WERI-Rb-1 (cell line): ENCODE measurements around the gene COL9A2.

Experiments
- DNase-seq: peaks from one replicate; pipeline ENCODE4 v3.0.0-alpha.2; 2020
- H3K27ac ChIP-seq: fragments of 250-450 bp; sonication (Bioruptor Pico); 2 replicates; pipeline ENCODE4 v1.5.1; 2020; ENCODE audit warnings: mild to moderate bottlenecking, moderate library complexity
- H3K27me3 ChIP-seq: fragments of 250-450 bp; sonication (Bioruptor Pico); 2 replicates; pipeline ENCODE4 v1.5.1; 2021; ENCODE audit warnings: mild to moderate bottlenecking, low read depth, moderate library complexity; ENCODE audit not compliant: insufficient read depth, severe bottlenecking
- H3K36me3 ChIP-seq: fragments of 250-450 bp; sonication (Bioruptor Pico); 2 replicates; pipeline ENCODE4 v1.5.1; 2020; ENCODE audit warnings: mild to moderate bottlenecking, moderate library complexity
- H3K4me3 ChIP-seq: 2 replicates; pipeline ENCODE4 v1.5.1; 2011; ENCODE audit warnings: low read depth, mild to moderate bottlenecking, control low read depth, low read length
- H3K9me3 ChIP-seq: fragments of 250-450 bp; sonication (Bioruptor Pico); 2 replicates; pipeline ENCODE4 v1.5.1; 2021; ENCODE audit warnings: mild to moderate bottlenecking, moderate library complexity; ENCODE audit not compliant: severe bottlenecking
- TF ChIP-seq, protein P1 (sequence below): IDR thresholded peaks from 2 replicates; pipeline ENCODE4 v1.5.1; 2011; ENCODE audit warnings: low read depth, mild to moderate bottlenecking, control low read depth, inconsistent platforms, low read length

The COL9A2 gene

DNA sequence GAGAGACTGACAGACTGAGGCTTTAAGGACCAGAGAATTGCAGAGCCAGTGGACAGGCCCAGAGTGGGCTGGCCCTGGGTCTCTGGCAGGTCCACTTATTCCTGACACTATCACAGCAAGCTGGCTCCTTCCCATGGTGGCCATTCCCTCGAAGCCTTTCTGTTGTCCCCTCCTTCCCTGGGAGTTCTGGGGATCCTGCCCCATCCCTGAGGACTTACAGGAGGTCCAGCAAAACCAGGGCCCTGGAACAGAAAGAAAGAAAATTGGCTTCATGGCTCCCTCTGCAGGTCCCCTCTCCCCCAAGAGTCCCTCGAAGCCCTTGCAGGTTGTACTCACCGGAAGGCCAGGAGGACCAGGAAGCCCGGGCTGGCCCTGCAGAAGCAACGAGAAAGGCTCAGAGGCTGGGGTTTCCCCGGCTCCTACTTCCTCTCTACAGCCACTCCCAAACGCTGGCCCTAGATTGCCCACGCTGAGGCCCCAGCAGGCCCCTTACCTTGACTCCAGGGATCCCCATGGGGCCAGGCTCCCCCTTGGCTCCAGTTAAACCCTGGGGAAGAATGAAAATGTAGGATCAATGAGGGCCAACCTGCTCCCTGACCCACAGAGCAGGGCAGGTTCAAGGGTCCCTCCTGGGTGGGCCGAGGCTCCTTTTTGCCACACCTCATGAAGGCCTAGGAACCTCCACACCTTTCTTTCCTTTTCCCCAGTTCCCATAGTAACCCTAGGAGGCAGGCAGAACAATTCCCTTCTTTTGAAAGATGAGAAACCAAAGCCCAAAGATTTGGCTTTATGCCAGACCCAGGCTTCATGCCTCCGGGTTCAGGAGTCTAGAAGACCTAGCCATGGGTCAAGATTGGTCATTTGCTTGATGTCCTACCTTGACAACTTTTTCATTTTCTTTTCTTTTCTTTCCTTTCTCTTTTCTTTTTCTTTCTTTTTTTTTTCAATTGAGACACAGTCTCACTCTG lies 4.6 kb downstream of the COL9A2 start:
- H3K9me3 ChIP-seq = no peaks in the 10 kb centered on the region
- DNase-seq = no peak
- H3K27ac ChIP-seq = no peak overlapping the region
- TF ChIP-seq, protein P1, sequence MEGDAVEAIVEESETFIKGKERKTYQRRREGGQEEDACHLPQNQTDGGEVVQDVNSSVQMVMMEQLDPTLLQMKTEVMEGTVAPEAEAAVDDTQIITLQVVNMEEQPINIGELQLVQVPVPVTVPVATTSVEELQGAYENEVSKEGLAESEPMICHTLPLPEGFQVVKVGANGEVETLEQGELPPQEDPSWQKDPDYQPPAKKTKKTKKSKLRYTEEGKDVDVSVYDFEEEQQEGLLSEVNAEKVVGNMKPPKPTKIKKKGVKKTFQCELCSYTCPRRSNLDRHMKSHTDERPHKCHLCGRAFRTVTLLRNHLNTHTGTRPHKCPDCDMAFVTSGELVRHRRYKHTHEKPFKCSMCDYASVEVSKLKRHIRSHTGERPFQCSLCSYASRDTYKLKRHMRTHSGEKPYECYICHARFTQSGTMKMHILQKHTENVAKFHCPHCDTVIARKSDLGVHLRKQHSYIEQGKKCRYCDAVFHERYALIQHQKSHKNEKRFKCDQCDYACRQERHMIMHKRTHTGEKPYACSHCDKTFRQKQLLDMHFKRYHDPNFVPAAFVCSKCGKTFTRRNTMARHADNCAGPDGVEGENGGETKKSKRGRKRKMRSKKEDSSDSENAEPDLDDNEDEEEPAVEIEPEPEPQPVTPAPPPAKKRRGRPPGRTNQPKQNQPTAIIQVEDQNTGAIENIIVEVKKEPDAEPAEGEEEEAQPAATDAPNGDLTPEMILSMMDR = no peak
- H3K36me3 ChIP-seq = no peaks in the 10 kb centered on the region
- H3K27me3 ChIP-seq = peaks cover 21% of the 10 kb centered on the region
- no peak overlapping the region for H3K4me3 ChIP-seq

DNA sequence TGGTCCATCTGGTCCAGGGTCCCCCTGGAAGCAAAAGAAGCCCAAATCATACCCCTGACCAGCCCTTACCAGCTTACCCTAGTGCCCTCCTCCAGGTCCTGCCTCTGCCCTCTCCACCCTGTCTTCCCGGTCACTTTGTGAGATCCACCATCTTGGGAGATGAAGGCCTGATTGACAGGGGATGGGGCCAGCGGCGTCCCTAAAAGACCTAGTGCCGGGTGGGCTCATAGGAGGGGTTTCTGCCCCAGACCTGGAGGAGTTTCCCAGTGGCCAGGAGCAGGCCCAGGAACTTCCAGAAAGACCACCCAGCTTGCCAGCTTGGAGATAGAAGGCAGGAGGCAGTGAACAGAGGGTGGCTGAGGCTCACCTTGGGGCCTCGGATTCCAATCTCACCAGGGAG lies 5.4 kb downstream of the COL9A2 start:
- Histone ChIP-seq H3K9me3 (no peaks in the 10 kb centered on the region), H3K27ac (no peak overlapping the region), H3K4me3 (no peak overlapping the region), H3K27me3 (peaks cover 13% of the 10 kb centered on the region), H3K36me3 (no peaks in the 10 kb centered on the region)
- TF ChIP-seq, protein P1 = no peak
- DNase-seq = no peak

DNA sequence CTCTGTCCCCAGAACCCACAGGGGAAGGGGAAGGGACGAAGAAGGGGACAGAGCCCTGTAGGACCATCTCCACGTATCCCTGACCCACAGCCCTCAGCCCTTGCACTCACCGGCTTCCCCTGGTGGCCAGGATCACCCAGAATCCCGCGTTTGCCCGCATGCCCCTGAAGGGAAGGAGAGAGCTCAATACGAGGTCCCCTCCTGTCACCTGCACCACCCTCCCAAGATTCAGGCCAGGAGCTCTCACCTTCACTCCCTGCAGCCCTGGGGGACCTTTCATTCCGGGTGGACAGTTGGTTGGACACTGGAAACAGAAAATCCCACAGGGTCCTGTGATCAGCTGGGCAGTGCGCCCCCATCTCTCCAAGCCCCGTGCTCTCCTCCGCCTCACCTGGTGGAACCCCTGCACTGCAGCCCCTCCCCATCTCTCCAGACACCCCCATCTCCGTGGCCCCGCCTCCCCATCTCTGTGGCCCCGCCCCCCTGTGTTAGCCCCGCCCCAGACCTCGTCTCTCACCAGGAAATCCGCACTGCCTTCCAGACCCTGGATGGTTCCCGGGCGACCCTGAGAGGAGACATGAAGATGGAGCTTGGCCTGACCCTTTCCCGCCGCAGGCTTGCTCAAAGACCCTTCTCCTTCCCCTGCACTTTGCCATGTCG lies 6.0 kb downstream of the COL9A2 start:
- TF ChIP-seq, protein P1 = 0 out of 2 replicates have a peak, but pooled peaks have one; percentile 19
- DNase-seq = no peak
- Histone ChIP-seq H3K27me3 (peaks cover 7% of the 10 kb centered on the region), H3K27ac (no peak overlapping the region), H3K9me3 (no peaks in the 10 kb centered on the region), H3K36me3 (no peaks in the 10 kb centered on the region), H3K4me3 (no peak overlapping the region)

DNA sequence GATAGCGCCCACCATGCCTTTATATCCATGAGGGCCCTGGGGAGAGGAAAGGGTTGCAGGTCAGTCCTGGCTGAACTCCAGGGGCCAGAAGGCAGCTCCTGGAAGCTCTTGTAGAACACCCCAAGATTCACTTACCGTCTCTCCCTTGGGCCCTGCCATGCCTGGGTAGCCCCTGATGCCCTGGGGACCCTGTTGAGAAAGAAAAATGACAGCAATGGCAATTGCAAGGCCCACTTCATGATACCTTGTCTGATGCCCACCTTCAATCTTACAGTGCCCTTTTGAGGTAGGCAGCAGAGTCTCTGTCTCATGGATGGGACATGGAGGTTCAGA lies 7.0 kb downstream of the COL9A2 start:
- no peaks in the 10 kb centered on the region for H3K36me3 ChIP-seq
- H3K9me3 ChIP-seq = no peaks in the 10 kb centered on the region
- H3K4me3 ChIP-seq = no peak overlapping the region
- no peak for DNase-seq
- H3K27ac ChIP-seq = no peak overlapping the region
- no peaks in the 10 kb centered on the region for H3K27me3 ChIP-seq
- TF ChIP-seq, protein P1 = no peak

DNA sequence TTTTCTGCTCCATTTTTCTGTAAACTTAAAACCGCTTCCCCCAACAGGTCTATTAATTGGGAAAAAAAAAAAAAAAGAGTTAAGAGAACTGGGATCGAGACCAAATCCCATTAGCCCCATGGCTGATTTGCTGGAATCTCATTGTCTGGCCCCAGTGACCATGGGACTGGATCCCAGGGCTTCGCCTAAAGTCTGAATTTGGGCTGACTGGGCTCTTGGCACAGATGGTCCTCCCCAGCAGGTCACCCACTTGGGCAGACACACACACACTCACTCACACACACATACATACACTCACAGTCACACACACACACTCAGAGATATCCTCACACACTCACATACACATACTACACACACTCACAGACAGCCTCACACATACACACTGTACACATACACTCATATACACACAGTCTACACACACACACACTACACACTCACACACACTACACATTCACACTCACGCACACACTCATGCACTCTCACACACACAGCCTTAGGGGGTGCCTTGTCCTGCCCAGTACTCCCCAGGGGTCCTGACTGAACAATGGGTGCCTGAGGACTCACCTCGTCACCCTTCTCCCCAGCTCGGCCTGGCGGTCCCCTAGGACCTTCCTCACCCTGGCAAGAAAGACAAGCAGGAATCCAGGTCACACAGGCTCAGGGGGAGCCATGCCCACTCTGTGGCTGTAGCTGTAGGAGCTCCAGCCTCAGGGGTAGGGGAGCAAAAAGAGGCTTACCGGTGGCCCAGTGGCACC lies 7.5 kb downstream of the COL9A2 start:
- Histone ChIP-seq H3K4me3 (no peak overlapping the region), H3K36me3 (no peaks in the 10 kb centered on the region), H3K27ac (no peak overlapping the region), H3K27me3 (no peaks in the 10 kb centered on the region), H3K9me3 (no peaks in the 10 kb centered on the region)
- TF ChIP-seq, protein P1 = no peak
- no peak for DNase-seq
